K562 (cell line): ENCODE measurements around the gene PELI2.

ENCODE experiments used
- CREM ChIP-seq: IDR thresholded peaks from 2 replicates; pipeline ENCODE4 v1.6.1; 2014; ENCODE audit warnings: antibody characterized with exemption, low read depth
- SMC3 ChIP-seq: conservative IDR thresholded peaks from 2 replicates; pipeline ENCODE4 v1.6.1; 2011; ENCODE audit warnings: low read depth, low read length, improper control_type of control experiment; ENCODE audit not compliant: insufficient read depth

DNA sequence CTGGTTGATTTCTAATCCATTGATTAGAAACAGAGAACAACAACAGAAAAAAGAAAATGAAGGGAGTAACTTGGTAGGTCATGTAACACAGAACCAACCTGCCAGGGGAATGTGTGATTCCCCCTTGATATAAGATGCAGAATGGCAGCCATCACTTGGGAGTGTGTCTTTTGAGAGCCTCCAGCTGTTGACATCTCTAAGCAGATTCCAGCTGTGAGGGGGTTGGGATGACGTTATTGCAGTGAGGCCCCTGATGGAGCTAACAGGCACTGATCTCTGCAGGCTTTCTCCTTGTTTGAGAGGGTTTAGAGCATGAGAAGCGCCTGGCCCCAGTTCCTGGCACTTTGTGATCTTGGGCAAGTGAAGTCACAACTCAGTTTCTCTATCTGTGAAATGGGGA is 124.9 kb downstream of the PELI2 start:
- TF ChIP-seq CREM (no peak), SMC3 (no peak)
